Duodenal mucosa (tissue), 2 donors: Measurements from ENCODE around the gene AGAP2.
"Not testable (repeated sequence)": the region's sequence is repeated elsewhere in the genome, so short reads cannot be mapped to it uniquely, and the experiment has no call there.

Experiments
- H3K27ac ChIP-seq: one replicate; pipeline ENCODE4 v1.7.0; 2013; ENCODE audit warnings: low read depth, low read length
- H3K27me3 ChIP-seq, 2 donors: one replicate each; pipeline ENCODE4 v1.7.0; 2013; ENCODE audit warnings: low read length in 2 of 2, control low read depth in 1 of 2; ENCODE audit not compliant: insufficient read depth in 2 of 2, control insufficient read depth in 1 of 2
- H3K36me3 ChIP-seq, 2 donors: one replicate each; pipeline ENCODE4 v1.7.0; 2013; ENCODE audit warnings: low read length in 2 of 2, control low read depth in 1 of 2; ENCODE audit not compliant: insufficient read depth in 2 of 2, control insufficient read depth in 1 of 2
- H3K4me1 ChIP-seq, 2 donors: one replicate each; pipeline ENCODE4 v1.7.0; 2013; ENCODE audit warnings: low read length in 2 of 2, control low read depth in 1 of 2; ENCODE audit not compliant: insufficient read depth in 2 of 2, control insufficient read depth in 1 of 2
- H3K4me3 ChIP-seq, 2 donors: one replicate each; pipeline ENCODE4 v1.7.0; 2013; ENCODE audit warnings: low read length in 2 of 2, low read depth in 1 of 2
- H3K9ac ChIP-seq, 2 donors: one replicate each; pipeline ENCODE4 v1.7.0; 2013; ENCODE audit warnings: low read length in 2 of 2, low read depth in 1 of 2
- H3K9me3 ChIP-seq, 2 donors: one replicate each; pipeline ENCODE4 v1.7.0; 2013; ENCODE audit warnings: low read length in 2 of 2, control low read depth in 1 of 2; ENCODE audit not compliant: control insufficient read depth in 1 of 2

The AGAP2 gene

DNA sequence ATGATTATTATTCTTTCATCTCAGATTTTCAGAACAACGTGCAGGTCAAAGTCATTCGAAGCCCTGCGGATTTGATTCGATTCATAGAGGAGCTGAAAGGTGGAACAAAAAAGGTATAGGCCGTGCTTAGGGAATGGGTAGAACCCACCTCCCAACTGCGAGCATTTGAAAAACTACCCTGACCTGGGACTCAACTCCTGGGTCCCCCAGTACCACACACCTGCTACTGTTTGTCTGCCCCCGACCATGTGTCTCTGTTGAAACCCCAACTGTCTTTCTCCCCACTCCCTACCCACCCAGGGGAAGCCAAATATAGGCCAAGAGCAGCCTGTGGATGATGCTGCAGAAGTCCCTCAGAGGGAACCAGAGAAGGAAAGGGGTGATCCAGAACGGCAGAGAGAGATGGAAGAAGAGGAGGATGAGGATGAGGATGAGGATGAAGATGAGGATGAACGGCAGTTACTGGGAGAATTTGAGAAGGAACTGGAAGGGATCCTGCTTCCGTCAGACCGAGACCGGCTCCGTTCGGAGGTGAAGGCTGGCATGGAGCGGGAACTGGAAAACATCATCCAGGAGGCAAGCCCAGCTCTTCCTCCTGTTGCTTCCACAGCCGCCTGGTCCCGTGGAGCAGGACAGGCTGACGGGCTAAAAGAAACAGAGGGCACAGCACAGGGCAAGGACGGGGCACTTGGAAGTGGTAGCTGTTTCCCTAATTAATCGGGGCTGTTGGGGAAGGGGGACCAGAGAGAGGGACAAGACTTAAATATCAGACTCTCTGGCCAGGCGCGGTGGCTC is 20.5 kb downstream of the AGAP2 start:
- Histone ChIP-seq H3K4me1 (no peaks in the 10 kb centered on the region), H3K9ac (no peak overlapping the region), H3K27me3 (no peaks in the 10 kb centered on the region), H3K4me3 (no peak overlapping the region), H3K9me3 (no peaks in the 10 kb centered on the region), H3K36me3 (peaks cover 51 to 73% of the 10 kb centered on the region in 2 donors), H3K27ac (no peak overlapping the region)

DNA sequence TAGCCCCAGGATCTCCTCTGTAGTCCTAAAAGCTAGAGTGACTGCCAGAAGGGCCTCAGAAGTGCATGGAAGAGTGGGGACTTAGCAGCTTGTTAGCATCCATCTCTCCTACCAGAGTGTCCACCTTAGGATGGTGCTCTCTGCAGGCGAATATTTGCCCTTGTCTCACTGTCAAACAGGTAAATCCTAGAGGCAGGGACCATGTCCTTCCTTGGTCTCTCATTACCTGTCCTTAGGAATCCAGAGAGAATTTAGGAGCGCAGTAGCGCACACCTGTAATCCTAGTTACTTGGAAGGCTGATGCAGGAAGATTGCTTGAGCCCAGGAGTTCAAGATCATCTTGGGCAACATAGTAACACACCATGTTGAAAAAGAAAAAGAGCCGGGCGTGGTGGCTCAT is 21.4 kb downstream of the AGAP2 start:
- H3K36me3 ChIP-seq, result peaks cover 51 to 77% of the 10 kb centered on the region in 2 donors
- H3K27ac ChIP-seq, result no peak overlapping the region
- no peaks in the 10 kb centered on the region for H3K27me3 ChIP-seq
- H3K9me3 ChIP-seq, result no peaks in the 10 kb centered on the region
- no peak overlapping the region for H3K9ac ChIP-seq
- no peak overlapping the region for H3K4me3 ChIP-seq
- H3K4me1 ChIP-seq, result no peaks in the 10 kb centered on the region

DNA sequence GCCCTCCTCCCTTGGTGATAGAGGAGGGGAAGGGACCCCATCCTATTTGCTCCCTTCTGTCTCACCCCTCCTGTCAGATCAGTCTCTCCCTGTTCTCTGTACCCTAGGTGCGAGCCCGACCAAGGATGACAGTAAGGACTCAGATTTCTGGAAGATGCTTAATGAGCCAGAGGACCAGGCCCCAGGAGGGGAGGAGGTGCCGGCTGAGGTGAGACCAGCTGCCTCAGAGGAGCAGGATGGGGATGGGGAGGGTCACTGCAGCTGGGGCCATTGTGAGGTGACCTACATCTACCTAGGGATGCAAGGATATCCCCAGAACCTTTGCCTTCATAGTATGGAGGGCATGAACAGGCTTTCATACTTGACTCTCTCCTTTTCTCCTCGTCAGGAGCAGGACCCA is 22.2 kb downstream of the AGAP2 start:
- Histone ChIP-seq H3K4me1 (no peaks in the 10 kb centered on the region), H3K27ac (no peak overlapping the region), H3K27me3 (no peaks in the 10 kb centered on the region), H3K36me3 (peaks cover 47 to 74% of the 10 kb centered on the region in 2 donors), H3K9me3 (no peaks in the 10 kb centered on the region), H3K4me3 (no peak overlapping the region), H3K9ac (no peak overlapping the region)

DNA sequence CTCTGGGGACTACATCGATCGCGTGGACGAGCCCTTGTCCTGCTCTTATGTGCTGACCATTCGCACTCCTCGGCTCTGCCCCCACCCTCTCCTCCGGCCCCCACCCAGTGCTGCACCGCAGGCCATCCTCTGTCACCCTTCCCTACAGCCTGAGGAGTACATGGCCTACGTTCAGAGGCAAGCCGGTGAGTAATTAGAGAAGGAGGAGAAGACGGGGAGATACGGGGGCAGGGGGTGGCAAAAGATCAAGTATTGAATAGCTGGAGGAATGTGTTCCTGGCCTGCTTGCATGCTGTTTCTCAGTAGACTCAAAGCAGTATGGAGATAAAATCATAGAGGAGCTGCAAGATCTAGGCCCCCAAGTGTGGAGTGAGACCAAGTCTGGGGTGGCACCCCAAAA is 22.8 kb downstream of the AGAP2 start:
- no peak overlapping the region for H3K9ac ChIP-seq
- H3K4me1 ChIP-seq, result no peaks in the 10 kb centered on the region
- no peaks in the 10 kb centered on the region for H3K27me3 ChIP-seq
- H3K27ac ChIP-seq, result no peak overlapping the region
- H3K36me3 ChIP-seq, result peaks cover 45 to 69% of the 10 kb centered on the region in 2 donors
- no peak overlapping the region for H3K4me3 ChIP-seq
- H3K9me3 ChIP-seq, result no peaks in the 10 kb centered on the region

DNA sequence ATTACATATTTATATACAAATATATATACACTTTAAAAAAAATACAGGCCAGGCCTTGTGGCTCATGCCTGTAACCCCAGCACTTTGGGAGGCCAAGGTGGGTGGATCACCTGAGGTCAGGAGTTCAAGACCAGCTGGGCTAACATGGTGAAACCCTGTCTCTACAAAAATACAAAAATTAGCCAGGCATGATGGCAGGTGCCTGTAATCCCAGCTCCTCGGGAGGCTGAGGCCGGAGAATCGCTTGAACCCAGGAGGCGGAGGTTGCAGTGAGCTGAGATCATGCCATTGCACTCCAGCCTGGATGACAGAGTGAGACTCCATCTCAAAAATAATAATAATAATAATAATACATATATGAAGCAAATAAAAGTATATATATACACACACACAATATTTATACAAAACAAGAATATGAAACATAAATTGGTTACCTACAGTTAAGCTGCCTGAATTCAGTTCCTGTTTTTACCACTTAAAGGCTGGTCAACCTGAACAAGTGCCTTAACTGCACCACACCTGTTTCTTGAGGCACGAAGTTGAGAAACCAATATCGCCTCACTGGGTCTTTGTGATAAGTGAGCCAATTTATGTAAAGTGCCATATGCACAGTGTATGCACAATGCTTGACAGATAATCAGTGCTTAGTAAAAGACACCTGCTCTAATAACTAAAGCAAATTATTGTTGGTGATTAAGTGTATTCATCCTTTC is 23.4 kb downstream of the AGAP2 start:
- not testable (repeated sequence) for H3K9me3 ChIP-seq, H3K27me3 ChIP-seq, H3K9ac ChIP-seq, H3K4me3 ChIP-seq, H3K4me1 ChIP-seq, H3K27ac ChIP-seq
- H3K36me3 ChIP-seq, result peaks cover 39 to 63% of the 10 kb centered on the region in 2 donors

DNA sequence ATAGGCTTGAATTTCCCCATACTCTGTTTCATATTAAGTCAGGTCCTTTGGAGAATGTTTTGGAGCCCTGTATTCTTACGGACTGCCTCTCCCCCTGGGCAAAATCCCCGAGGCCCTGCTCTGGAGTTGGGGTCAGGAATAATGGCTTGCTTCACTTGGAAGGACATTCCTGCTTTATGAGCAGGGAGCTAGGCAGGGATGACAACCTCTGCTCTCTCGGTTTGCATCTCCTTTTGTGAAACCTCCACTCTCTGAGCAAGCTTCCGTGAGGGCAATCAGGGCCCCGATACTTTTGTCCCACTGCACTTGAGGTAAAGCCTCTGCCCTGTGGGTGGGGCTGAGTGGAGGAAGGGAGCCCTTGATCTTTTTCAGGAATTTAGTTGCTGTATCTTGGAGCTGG is 25.3 kb downstream of the AGAP2 start:
- Histone ChIP-seq H3K36me3 (peaks cover 25 to 43% of the 10 kb centered on the region in 2 donors), H3K9me3 (no peaks in the 10 kb centered on the region), H3K4me3 (no peak overlapping the region), H3K4me1 (no peaks in the 10 kb centered on the region), H3K9ac (no peak overlapping the region), H3K27ac (no peak overlapping the region), H3K27me3 (no peaks in the 10 kb centered on the region)

DNA sequence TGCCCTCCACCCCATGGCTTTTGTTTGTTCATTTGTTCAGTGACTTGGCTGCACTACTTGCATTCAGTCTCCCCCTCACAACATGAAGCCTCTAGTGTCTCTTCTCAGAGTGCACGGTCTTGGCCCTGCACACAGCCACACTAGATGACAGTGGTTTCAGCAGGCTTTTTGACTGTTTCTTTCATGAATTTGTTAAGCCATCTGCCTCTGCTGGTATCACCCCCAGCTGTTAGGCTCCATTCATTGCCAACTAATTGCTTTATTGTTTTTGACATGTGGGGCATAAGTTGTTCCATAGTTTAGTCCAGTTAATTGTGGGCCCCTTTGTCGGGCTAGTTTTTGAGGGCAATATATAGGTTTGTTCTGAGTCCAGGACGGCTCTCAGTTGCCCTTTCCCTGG is 25.8 kb downstream of the AGAP2 start:
- H3K4me1 ChIP-seq, result no peaks in the 10 kb centered on the region
- H3K27me3 ChIP-seq, result no peaks in the 10 kb centered on the region
- H3K9ac ChIP-seq, result no peak overlapping the region
- no peak overlapping the region for H3K27ac ChIP-seq
- H3K9me3 ChIP-seq, result no peaks in the 10 kb centered on the region
- H3K36me3 ChIP-seq, result peaks cover 20 to 38% of the 10 kb centered on the region in 2 donors
- no peak overlapping the region for H3K4me3 ChIP-seq

DNA sequence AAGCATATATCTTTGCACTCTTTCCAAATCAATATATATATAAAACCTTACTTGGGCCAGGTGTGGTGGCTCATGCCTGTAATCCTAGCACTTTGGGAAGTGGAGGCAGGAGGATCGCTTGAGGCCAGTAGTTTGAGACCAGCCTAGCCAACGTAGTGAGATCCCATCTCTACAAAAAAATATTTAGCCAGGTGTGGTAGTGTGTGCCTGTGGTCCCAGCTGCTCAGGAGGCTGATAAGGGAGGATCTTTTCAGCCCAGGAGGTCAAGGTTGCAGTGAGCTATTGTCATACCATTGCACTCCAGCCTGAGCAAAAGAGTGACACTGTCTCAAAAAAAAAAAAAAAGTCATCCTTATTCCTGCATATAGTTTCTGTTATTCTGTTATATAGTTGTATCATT is 30.2 kb downstream of the AGAP2 start:
- no peak overlapping the region for H3K4me3 ChIP-seq
- H3K27me3 ChIP-seq, result no peaks in the 10 kb centered on the region
- H3K27ac ChIP-seq, result no peak overlapping the region
- H3K9ac ChIP-seq, result no peak overlapping the region
- H3K36me3 ChIP-seq, result peaks cover 8 to 30% of the 10 kb centered on the region in 2 donors
- peaks cover 0 to 8% of the 10 kb centered on the region in 2 donors for H3K9me3 ChIP-seq
- no peaks in the 10 kb centered on the region for H3K4me1 ChIP-seq

DNA sequence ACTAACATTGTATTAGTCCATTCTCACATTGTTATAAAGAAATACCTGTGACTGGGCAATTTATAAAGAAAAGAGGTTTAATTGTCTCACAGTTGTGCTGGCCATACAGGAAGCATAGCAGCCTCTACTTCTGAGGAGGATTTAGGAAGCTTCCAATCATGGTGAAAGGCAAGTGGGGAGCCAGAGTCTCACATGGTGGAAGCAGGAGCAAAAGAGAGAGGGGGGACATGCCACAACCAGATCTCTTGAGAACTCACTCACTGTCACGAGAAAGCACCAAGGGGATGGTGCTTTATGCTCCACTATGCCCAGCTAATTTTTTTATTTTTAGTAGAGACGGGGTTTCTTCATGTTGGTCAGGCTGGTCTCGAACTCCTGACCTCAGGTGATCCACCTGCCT is 31.3 kb downstream of the AGAP2 start:
- H3K9ac ChIP-seq, result no peak overlapping the region
- H3K9me3 ChIP-seq, result peaks cover 0 to 11% of the 10 kb centered on the region in 2 donors

DNA sequence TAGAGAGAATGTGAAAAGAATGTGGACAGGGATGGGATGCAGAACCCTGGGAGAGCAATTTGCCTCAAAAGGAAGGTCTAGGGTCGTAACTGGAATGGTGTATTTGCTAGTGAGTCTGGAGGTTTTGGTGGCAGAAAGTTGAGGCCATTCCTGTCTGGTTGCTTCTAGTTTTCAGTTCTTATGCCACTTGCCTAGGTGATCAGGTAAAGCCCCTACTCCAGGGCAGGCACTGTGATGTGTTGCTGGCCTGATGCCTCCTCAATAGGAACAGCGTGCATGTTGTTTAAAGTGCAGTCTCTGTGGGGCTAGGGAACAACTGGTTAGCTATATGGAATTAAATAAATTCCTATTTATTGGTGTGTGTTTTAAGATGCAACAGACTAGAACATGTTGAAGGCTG is 38.2 kb downstream of the AGAP2 start:
- Histone ChIP-seq H3K27me3 (no peaks in the 10 kb centered on the region), H3K9ac (no peak overlapping the region), H3K4me1 (peaks cover 6 to 7% of the 10 kb centered on the region in 2 donors), H3K27ac (no peak overlapping the region), H3K9me3 (peaks cover 0 to 11% of the 10 kb centered on the region in 2 donors), H3K4me3 (no peak overlapping the region), H3K36me3 (peaks cover 31 to 55% of the 10 kb centered on the region in 2 donors)

More for the DNA sequence above, 31.3 kb downstream of the AGAP2 start:
- no peak overlapping the region for H3K27ac ChIP-seq
- no peaks in the 10 kb centered on the region for H3K4me1 ChIP-seq
- H3K4me3 ChIP-seq, result no peak overlapping the region
- H3K36me3 ChIP-seq, result peaks cover 8 to 35% of the 10 kb centered on the region in 2 donors
- H3K27me3 ChIP-seq, result no peaks in the 10 kb centered on the region
